Measurements from ENCODE around the gene ZNF576.

DNA sequence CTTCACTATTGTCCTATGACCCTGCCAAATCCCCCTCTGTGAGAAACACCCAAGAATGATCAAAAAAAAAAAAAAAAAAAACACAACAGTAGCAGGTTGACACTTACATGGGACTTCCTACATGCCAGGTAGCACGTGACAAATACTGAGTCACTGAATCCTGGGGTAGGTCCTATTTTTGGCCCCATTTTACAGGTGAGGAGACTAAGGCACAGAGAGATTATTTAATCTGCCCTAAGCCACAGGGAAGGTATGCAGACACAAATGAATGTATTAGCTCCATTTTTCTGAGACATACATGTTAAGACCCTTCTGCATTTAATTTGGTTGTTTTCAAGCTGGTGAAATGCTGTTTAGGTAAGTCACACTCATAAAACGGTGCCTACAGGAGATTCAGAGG lies 47.7 kb upstream of the ZNF576 start:
- TF ChIP-seq CTCF (IDR thresholded peaks at IDR 0.05) (no peak), POLR2A (IDR thresholded peaks at IDR 0.05) (no peak)

All from lower leg skin (tissue), 3 donors.